ENCODE results near the gene NMRK2.

Gene NMRK2

DNA sequence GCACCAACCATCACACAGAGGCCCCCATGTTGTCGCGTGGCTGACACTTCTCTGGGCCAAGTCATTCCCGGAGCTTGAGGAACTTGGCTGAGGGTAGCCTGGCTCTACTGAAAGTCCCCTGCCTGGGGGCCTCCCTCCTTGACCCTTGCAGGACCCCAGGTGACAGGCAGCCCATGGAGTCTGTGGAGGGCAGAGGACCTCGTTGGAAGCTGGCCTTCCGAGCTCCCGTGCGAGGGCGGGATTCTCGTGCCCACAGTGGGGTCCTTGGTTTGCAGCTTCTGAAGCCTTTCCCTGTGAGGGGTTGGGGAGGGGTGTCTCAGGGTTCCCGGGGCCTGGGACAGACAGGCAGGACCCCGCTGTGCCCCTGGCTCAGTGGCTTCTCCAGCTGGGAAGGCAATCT is 16.4 kb downstream of the NMRK2 start:
- no peak for TF ChIP-seq CEBPB (IDR thresholded peaks at IDR 0.05)
- no peak for TF ChIP-seq EGR1 (IDR thresholded peaks at IDR 0.05)
- no peak for TF ChIP-seq TEAD4 (IDR thresholded peaks at IDR 0.05)
- TF ChIP-seq, protein P1, sequence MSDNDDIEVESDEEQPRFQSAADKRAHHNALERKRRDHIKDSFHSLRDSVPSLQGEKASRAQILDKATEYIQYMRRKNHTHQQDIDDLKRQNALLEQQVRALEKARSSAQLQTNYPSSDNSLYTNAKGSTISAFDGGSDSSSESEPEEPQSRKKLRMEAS (IDR thresholded peaks at IDR 0.05), result no peak
- no peak for TF ChIP-seq RAD21 (IDR thresholded peaks at IDR 0.05; ENCODE audit: low read depth)
- TF ChIP-seq, protein P2, sequence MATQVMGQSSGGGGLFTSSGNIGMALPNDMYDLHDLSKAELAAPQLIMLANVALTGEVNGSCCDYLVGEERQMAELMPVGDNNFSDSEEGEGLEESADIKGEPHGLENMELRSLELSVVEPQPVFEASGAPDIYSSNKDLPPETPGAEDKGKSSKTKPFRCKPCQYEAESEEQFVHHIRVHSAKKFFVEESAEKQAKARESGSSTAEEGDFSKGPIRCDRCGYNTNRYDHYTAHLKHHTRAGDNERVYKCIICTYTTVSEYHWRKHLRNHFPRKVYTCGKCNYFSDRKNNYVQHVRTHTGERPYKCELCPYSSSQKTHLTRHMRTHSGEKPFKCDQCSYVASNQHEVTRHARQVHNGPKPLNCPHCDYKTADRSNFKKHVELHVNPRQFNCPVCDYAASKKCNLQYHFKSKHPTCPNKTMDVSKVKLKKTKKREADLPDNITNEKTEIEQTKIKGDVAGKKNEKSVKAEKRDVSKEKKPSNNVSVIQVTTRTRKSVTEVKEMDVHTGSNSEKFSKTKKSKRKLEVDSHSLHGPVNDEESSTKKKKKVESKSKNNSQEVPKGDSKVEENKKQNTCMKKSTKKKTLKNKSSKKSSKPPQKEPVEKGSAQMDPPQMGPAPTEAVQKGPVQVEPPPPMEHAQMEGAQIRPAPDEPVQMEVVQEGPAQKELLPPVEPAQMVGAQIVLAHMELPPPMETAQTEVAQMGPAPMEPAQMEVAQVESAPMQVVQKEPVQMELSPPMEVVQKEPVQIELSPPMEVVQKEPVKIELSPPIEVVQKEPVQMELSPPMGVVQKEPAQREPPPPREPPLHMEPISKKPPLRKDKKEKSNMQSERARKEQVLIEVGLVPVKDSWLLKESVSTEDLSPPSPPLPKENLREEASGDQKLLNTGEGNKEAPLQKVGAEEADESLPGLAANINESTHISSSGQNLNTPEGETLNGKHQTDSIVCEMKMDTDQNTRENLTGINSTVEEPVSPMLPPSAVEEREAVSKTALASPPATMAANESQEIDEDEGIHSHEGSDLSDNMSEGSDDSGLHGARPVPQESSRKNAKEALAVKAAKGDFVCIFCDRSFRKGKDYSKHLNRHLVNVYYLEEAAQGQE (IDR thresholded peaks at IDR 0.05; ENCODE audit: low read depth), result no peak
- no peak for TF ChIP-seq TAF1 (IDR thresholded peaks at IDR 0.05; ENCODE audit: low read depth)
- TF ChIP-seq, protein P3, sequence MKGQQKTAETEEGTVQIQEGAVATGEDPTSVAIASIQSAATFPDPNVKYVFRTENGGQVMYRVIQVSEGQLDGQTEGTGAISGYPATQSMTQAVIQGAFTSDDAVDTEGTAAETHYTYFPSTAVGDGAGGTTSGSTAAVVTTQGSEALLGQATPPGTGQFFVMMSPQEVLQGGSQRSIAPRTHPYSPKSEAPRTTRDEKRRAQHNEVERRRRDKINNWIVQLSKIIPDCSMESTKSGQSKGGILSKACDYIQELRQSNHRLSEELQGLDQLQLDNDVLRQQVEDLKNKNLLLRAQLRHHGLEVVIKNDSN (IDR thresholded peaks at IDR 0.05), result no peak
- TF ChIP-seq TCF12 (IDR thresholded peaks at IDR 0.05; ENCODE audit: low read depth), result no peak
- TF ChIP-seq ZBTB7A (IDR thresholded peaks at IDR 0.05; ENCODE audit: low read depth), result no peak
- TF ChIP-seq EP300 (IDR thresholded peaks at IDR 0.05; ENCODE audit: borderline replicate concordance), result no peak
- no peak for TF ChIP-seq YY1 (IDR thresholded peaks at IDR 0.05; ENCODE audit: low read depth)
- no peak for TF ChIP-seq CREB1 (IDR thresholded peaks at IDR 0.05; ENCODE audit: low read depth)

DNA sequence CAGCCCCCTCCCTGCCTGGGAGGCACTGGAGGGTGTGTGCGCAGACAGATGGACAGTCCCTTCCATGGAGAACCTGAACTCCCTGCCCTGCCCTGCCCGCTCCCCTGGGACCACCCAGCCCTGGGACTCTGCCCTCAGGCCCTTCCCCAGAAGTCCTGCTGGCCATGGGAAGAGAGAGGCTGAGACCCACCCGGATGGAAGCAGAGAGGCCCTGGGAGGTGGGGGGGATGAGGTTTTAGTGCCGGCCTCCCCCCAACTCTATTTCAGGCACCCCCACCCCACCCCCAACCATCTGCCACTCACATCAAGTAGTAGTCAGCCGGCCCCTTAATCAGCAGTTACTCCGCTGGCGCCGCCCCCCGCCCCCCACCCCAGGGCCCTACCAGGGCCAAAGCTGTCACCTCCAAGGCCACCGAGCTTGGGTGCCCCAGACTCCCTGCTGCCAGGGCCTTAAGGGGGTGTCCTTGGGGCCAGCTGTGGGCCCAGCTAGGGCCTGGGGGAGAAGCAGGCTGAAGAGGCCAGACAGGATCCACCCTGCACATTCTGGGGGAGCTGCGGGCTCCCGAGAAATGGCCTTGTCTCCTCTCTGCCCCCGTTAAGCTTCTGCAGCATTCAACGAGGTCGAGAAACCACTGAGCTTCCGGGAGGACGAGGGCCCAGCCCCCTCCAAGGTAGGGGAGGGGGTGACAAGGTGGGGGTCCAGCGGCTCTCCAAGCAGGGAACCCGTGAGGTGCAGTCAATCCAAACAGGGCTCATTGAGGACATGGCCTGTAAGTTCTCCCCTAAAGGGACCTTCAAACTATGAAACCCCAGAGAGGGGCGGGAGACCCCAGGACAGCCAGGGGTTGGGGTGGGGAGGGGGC is 17.4 kb downstream of the NMRK2 start:
- TF ChIP-seq TCF12 (IDR thresholded peaks at IDR 0.05; ENCODE audit: low read depth), result no peak
- TF ChIP-seq, protein P1 (IDR thresholded peaks at IDR 0.05), result no peak
- TF ChIP-seq NFIC (IDR thresholded peaks at IDR 0.05), result no peak
- TF ChIP-seq, protein P2 (IDR thresholded peaks at IDR 0.05; ENCODE audit: low read depth), result no peak
- TF ChIP-seq YY1 (IDR thresholded peaks at IDR 0.05; ENCODE audit: low read depth), result no peak
- no peak for TF ChIP-seq CREB1 (IDR thresholded peaks at IDR 0.05; ENCODE audit: low read depth)
- no peak for TF ChIP-seq TEAD4 (IDR thresholded peaks at IDR 0.05)

DNA sequence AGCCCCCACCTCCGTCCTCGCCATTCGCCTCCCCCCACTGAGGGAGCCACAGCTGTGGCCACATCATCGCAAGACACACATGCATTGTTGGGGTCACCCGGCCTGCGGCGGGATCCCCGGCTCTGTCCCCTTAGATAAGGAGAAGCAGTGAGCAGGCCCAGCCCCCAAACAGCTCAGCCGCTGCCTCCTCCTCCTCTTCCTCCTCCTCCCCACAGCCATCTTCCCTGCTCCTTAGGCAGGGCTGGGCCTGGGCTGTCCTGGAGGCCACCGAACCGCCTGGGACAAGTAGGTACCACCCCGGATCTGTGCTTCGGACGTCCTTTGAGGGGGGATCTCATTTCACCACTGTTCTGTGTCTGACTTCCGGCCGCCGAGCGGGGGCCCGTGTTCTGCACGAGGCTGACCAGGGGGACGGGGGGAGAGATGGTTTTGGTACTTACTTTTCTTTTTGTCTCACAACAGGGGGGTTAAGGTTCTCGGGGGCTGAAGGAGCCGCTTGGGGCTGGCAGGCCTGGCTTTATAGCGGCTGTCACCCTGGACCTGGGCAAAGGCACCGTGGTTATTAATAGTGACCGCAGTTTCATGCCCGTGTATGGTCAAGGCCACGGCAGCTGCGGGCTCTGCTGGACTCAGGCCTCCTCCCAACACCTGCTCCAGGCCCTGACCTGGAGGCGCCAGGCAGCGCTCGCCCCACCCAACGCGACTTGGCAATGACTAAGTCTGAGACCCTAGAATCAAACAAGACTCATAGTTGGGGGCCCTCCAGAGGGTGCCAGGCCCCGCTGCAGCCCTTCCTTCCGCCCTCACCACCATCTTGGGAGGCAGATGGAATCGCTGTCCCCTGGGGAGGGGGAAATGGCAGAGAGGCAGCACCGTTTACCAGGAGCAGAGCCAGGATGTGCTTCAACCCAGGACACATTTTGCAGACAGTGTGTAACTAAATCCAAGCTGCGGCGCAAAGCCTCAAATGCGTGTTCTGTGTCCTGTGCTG is 18.3 kb downstream of the NMRK2 start:
- TF ChIP-seq EP300 (IDR thresholded peaks at IDR 0.05; ENCODE audit: borderline replicate concordance), result no peak
- TF ChIP-seq YY1 (IDR thresholded peaks at IDR 0.05; ENCODE audit: low read depth), result no peak
- no peak for TF ChIP-seq TCF12 (IDR thresholded peaks at IDR 0.05; ENCODE audit: low read depth)
- TF ChIP-seq FOXM1 (IDR thresholded peaks at IDR 0.05; ENCODE audit: borderline replicate concordance, low read depth), result no peak
- no peak for TF ChIP-seq CEBPB (IDR thresholded peaks at IDR 0.05)
- TF ChIP-seq, protein P2 (IDR thresholded peaks at IDR 0.05; ENCODE audit: low read depth), result no peak
- TF ChIP-seq, protein P3 (IDR thresholded peaks at IDR 0.05), result no peak
- TF ChIP-seq, protein P1 (IDR thresholded peaks at IDR 0.05), result no peak
- TF ChIP-seq ZBTB7A (IDR thresholded peaks at IDR 0.05; ENCODE audit: low read depth), result no peak
- TF ChIP-seq CREB1 (IDR thresholded peaks at IDR 0.05; ENCODE audit: low read depth), result no peak
- TF ChIP-seq RAD21 (IDR thresholded peaks at IDR 0.05; ENCODE audit: low read depth), result no peak
- no peak for TF ChIP-seq NFIC (IDR thresholded peaks at IDR 0.05)
- TF ChIP-seq TAF1 (IDR thresholded peaks at IDR 0.05; ENCODE audit: low read depth), result no peak
- TF ChIP-seq EGR1 (IDR thresholded peaks at IDR 0.05), result no peak
- TF ChIP-seq TEAD4 (IDR thresholded peaks at IDR 0.05), result no peak

Data from Ishikawa (cell line).